DND-41 (cell line): Measurements from ENCODE around the gene THPO.

Experiments
- ATAC-seq: fragments of 200-7000 bp; cut with Tn5 transposase; 3 replicates; pipeline ENCODE4 v1.9.1; 2021; ENCODE audit warnings: low read depth; ENCODE audit not compliant: insufficient read depth
- DNase-seq: peaks from one replicate; pipeline ENCODE4 v3.0.0-alpha.2; 2020
- H2AFZ ChIP-seq: 2 replicates; pipeline ENCODE4 v1.6.0; 2012; ENCODE audit warnings: low read depth, low read length
- H3K27ac ChIP-seq: 2 replicates; pipeline ENCODE4 v1.5.1; 2012; ENCODE audit warnings: low read length, inconsistent platforms
- H3K27me3 ChIP-seq: fragments of 200-600 bp; sonication (generic); 2 replicates; pipeline ENCODE4 v1.6.0; 2012; ENCODE audit warnings: low read length, mild to moderate bottlenecking, inconsistent platforms; ENCODE audit not compliant: insufficient read depth, poor library complexity
- H3K36me3 ChIP-seq: 2 replicates; pipeline ENCODE4 v1.5.1; 2012; ENCODE audit warnings: low read length, inconsistent platforms; ENCODE audit not compliant: insufficient read depth
- H3K4me1 ChIP-seq: 2 replicates; pipeline ENCODE4 v1.5.1; 2012; ENCODE audit warnings: mild to moderate bottlenecking, low read length; ENCODE audit not compliant: insufficient read depth
- H3K4me2 ChIP-seq: 2 replicates; pipeline ENCODE4 v1.6.0; 2012; ENCODE audit warnings: mild to moderate bottlenecking, moderate library complexity, low read length, inconsistent platforms; ENCODE audit not compliant: insufficient read depth
- H3K4me3 ChIP-seq, 2 experiments: fragments of 200-600 bp in 1 of 2; shearing (Covaris generic) in 1 of 2; 2 replicates each; pipeline ENCODE4 v1.5.1; 2012 to 2016; ENCODE audit warnings: inconsistent platforms in 2 of 2, low read length in 2 of 2, mild to moderate bottlenecking in 2 of 2, low read depth in 1 of 2, moderate library complexity in 1 of 2
- H3K79me2 ChIP-seq: 2 replicates; pipeline ENCODE4 v1.6.0; 2012; ENCODE audit warnings: low read length, inconsistent platforms; ENCODE audit not compliant: insufficient read depth
- H3K9ac ChIP-seq: 2 replicates; pipeline ENCODE4 v1.6.0; 2012; ENCODE audit warnings: low read depth, mild to moderate bottlenecking, inconsistent platforms, low read length, moderate library complexity
- H3K9me3 ChIP-seq: 2 replicates; pipeline ENCODE4 v1.5.1; 2012; ENCODE audit warnings: low read length, moderate library complexity, mild to moderate bottlenecking, inconsistent platforms; ENCODE audit not compliant: insufficient read depth, severe bottlenecking
- H4K20me1 ChIP-seq: 2 replicates; pipeline ENCODE4 v1.6.0; 2012; ENCODE audit warnings: low read length; ENCODE audit not compliant: insufficient read depth
- EZH2 ChIP-seq: IDR thresholded peaks from 3 replicates; pipeline ENCODE4 v1.6.1; 2012; ENCODE audit warnings: borderline replicate concordance, low read depth, mild to moderate bottlenecking, moderate library complexity, low read length, inconsistent platforms; ENCODE audit not compliant: severe bottlenecking
- TF ChIP-seq, protein P1 (sequence below): IDR thresholded peaks from 2 replicates; pipeline ENCODE4 v1.5.1; 2012; ENCODE audit warnings: borderline replicate concordance, low read length, moderate library complexity, mild to moderate bottlenecking; ENCODE audit not compliant: poor library complexity, severe bottlenecking; ENCODE audit errors: extremely low read depth

The THPO gene

DNA sequence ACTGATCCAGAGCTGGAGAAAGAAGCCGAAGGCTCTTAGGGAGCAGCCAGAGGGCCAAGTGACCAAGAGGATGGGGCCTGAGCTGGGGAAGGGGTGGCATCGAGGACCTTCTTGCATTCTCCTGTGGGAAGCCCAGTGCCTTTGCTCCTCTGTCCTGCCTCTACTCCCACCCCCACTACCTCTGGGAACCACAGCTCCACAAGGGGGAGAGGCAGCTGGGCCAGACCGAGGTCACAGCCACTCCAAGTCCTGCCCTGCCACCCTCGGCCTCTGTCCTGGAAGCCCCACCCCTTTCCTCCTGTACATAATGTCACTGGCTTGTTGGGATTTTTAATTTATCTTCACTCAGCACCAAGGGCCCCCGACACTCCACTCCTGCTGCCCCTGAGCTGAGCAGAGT, 11.4 kb upstream of the THPO start:
- Histone ChIP-seq H3K27ac (no peak overlapping the region), H3K4me2 (no peak overlapping the region), H3K9ac (no peak overlapping the region), H2AFZ (no peak overlapping the region), H3K4me1 (no peaks in the 10 kb centered on the region), H3K4me3 (no peak overlapping the region), H3K36me3 (no peaks in the 10 kb centered on the region), H3K79me2 (no peaks in the 10 kb centered on the region), H3K27me3 (no peaks in the 10 kb centered on the region), H4K20me1 (no peaks in the 10 kb centered on the region), H3K9me3 (no peaks in the 10 kb centered on the region)
- no peak for ATAC-seq
- DNase-seq = no peak
- TF ChIP-seq EZH2 = no peak
- TF ChIP-seq, protein P1, sequence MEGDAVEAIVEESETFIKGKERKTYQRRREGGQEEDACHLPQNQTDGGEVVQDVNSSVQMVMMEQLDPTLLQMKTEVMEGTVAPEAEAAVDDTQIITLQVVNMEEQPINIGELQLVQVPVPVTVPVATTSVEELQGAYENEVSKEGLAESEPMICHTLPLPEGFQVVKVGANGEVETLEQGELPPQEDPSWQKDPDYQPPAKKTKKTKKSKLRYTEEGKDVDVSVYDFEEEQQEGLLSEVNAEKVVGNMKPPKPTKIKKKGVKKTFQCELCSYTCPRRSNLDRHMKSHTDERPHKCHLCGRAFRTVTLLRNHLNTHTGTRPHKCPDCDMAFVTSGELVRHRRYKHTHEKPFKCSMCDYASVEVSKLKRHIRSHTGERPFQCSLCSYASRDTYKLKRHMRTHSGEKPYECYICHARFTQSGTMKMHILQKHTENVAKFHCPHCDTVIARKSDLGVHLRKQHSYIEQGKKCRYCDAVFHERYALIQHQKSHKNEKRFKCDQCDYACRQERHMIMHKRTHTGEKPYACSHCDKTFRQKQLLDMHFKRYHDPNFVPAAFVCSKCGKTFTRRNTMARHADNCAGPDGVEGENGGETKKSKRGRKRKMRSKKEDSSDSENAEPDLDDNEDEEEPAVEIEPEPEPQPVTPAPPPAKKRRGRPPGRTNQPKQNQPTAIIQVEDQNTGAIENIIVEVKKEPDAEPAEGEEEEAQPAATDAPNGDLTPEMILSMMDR = no peak

DNA sequence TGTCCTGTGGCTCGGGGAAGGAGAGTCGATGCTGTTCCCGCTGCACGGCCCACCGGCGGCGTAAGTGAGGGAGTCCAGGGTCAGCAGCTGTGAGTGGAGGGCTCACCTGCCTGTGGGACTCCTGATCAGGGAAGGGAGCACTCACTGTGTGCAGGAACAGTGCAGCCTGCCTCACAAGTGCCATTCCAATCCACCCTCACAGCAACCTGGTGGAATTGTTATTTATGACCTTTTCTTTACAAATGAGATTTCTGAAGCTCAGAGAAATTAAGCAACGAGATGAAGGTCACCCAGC, 10.9 kb upstream of the THPO start:
- H3K9ac ChIP-seq = no peak overlapping the region
- H3K4me3 ChIP-seq = no peak overlapping the region
- H3K4me1 ChIP-seq = no peaks in the 10 kb centered on the region
- H3K27ac ChIP-seq = no peak overlapping the region
- TF ChIP-seq, protein P1 = no peak
- no peak for TF ChIP-seq EZH2
- H3K9me3 ChIP-seq = no peaks in the 10 kb centered on the region
- no peak overlapping the region for H3K4me2 ChIP-seq
- no peaks in the 10 kb centered on the region for H3K79me2 ChIP-seq
- no peaks in the 10 kb centered on the region for H3K27me3 ChIP-seq
- DNase-seq (no peak), ATAC-seq (no peak)
- H3K36me3 ChIP-seq = no peaks in the 10 kb centered on the region
- H4K20me1 ChIP-seq = no peaks in the 10 kb centered on the region
- no peak overlapping the region for H2AFZ ChIP-seq

DNA sequence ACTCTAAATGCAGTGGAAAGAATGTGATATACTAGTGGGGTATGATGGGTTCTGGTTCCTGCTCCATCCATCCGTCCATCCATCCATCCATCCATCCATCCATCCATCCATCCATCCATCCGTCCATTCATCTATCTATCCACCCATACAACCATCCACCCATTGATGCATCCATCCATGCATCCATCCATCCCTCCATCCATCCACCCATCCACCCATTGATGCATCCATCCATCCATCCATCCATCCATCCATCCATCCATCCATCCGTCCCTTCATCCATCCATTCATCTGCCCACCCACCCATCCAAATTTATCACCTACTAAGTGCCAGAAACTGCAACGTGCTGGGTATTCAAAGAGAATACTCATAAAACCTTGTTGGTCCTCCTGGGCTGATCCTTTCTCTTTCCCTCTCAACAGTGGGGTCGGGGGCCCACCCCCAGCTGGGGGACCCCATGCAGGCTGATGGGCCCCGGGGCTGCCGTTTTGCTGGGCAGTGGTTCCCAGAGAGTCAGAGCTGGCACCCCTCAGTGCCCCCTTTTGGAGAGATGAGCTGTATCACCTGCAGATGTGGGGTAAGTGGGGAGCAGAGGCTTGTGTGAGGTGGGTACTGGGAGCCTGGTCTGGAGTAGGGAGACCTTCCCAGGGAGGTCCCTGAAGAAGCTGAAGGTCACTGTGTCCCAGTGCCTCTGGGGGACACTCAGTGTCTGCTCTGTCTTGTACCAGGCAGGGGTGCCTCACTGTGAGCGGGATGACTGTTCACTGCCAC, 10.3 kb upstream of the THPO start:
- Histone ChIP-seq H3K4me1 (no peaks in the 10 kb centered on the region), H3K9ac (no peak overlapping the region)

More for the DNA sequence above, 10.3 kb upstream of the THPO start:
- DNase-seq (no peak), ATAC-seq (no peak)
- H3K36me3 ChIP-seq = no peaks in the 10 kb centered on the region
- H3K4me3 ChIP-seq = no peak overlapping the region
- H3K9me3 ChIP-seq = no peaks in the 10 kb centered on the region
- H4K20me1 ChIP-seq = no peaks in the 10 kb centered on the region
- H3K4me2 ChIP-seq = no peak overlapping the region
- no peaks in the 10 kb centered on the region for H3K27me3 ChIP-seq
- no peak overlapping the region for H3K27ac ChIP-seq
- H3K79me2 ChIP-seq = no peaks in the 10 kb centered on the region
- H2AFZ ChIP-seq = no peak overlapping the region
- TF ChIP-seq, protein P1 = no peak
- no peak for TF ChIP-seq EZH2
